HepG2 (cell line): ENCODE measurements around the gene ACSM2A. TPM values are rescaled to one million over a fixed set of nuclear protein-coding genes. Genes with fewer than 3 reads are reported as not detected.
A peak's percentile ranks its signal among the peaks of the same experiment; 100 is the strongest.

Source experiments
- DMAP1 ChIP-seq: IDR thresholded peaks from 2 replicates; pipeline ENCODE4 v1.6.1; 2016
- MBNL3 ChIP-seq: fragments of 250-450 bp; sonication (Bioruptor Pico); conservative IDR thresholded peaks from 2 replicates; pipeline ENCODE4 v1.8.0; 2022; ENCODE audit warnings: mild to moderate bottlenecking, inconsistent platforms
- MIXL1 ChIP-seq: IDR thresholded peaks from 2 replicates; pipeline ENCODE4 v1.6.1; 2016
- NCOR1 ChIP-seq: fragments of 200-600 bp; sonication (generic); IDR thresholded peaks from 2 replicates; pipeline ENCODE4 v1.7.0; 2017; ENCODE audit warnings: antibody characterized with exemption, low read length, borderline replicate concordance
- RAD51 ChIP-seq: fragments of 450-650 bp; IDR thresholded peaks from 2 replicates; pipeline ENCODE4 v1.6.1; 2016; ENCODE audit warnings: borderline replicate concordance
- SIN3B ChIP-seq: fragments of 150-350 bp; IDR thresholded peaks from 2 replicates; pipeline ENCODE4 v1.6.1; 2014; ENCODE audit warnings: low read length
- SNAPC2 ChIP-seq: sonication (generic); formaldehyde crosslinking; IDR thresholded peaks from 2 replicates; pipeline ENCODE4 v1.8.1; 2022; ENCODE audit warnings: mild to moderate bottlenecking, missing genetic modification reagents
- SOX13 ChIP-seq, 3 experiments: fragments of 450-650 bp in 1 of 3; sonication (generic) in 1 of 3; formaldehyde crosslinking in 1 of 3; IDR thresholded peaks in 2 of 3; conservative IDR thresholded peaks in 1 of 3; 2 replicates each; pipeline versions ENCODE4 v1.5.0 to v1.6.1; 2016 to 2020; ENCODE audit warnings: antibody characterized with exemption in 1 of 3, mild to moderate bottlenecking in 1 of 3, missing compliant biosample characterization in 1 of 3, missing genetic modification reagents in 1 of 3, moderate library complexity in 1 of 3
- TCF12 ChIP-seq, 2 experiments: fragments of 450-650 bp in 1 of 2; sonication (generic) in 1 of 2; formaldehyde crosslinking in 1 of 2; IDR thresholded peaks; 2 replicates each; pipeline versions ENCODE4 v1.6.1 to v1.8.0; 2017 to 2022; ENCODE audit warnings: antibody characterized with exemption in 1 of 2, mild to moderate bottlenecking in 1 of 2, missing genetic modification reagents in 1 of 2, moderate library complexity in 1 of 2
- TCF7L2 ChIP-seq: IDR thresholded peaks from 2 replicates; pipeline ENCODE4 v1.6.1; 2011; ENCODE audit warnings: mild to moderate bottlenecking, low read depth, low read length, moderate library complexity
- ZC3H4 ChIP-seq: sonication (generic); formaldehyde crosslinking; IDR thresholded peaks from 2 replicates; pipeline ENCODE4 v1.4.0; 2020; ENCODE audit warnings: missing genetic modification reagents, borderline replicate concordance
- ZNF451 ChIP-seq: sonication (generic); formaldehyde crosslinking; IDR thresholded peaks from 2 replicates; pipeline ENCODE4 v1.5.0; 2020; ENCODE audit warnings: mild to moderate bottlenecking, missing genetic modification reagents
- ZNF530 ChIP-seq: sonication (generic); formaldehyde crosslinking; IDR thresholded peaks from 2 replicates; pipeline ENCODE4 v1.5.0; 2020; ENCODE audit warnings: low read depth, mild to moderate bottlenecking, missing genetic modification reagents
- ZNF569 ChIP-seq: sonication (generic); formaldehyde crosslinking; IDR thresholded peaks from 2 replicates; pipeline ENCODE4 v1.5.0; 2020; ENCODE audit warnings: mild to moderate bottlenecking, missing genetic modification reagents, moderate library complexity, borderline replicate concordance
- ZNF615 ChIP-seq: sonication (generic); formaldehyde crosslinking; IDR thresholded peaks from 2 replicates; pipeline ENCODE4 v1.5.0; 2020; ENCODE audit warnings: mild to moderate bottlenecking, missing genetic modification reagents, borderline replicate concordance
- ZSCAN9 ChIP-seq: IDR thresholded peaks from 2 replicates; pipeline ENCODE4 v1.6.1; 2016; ENCODE audit warnings: borderline replicate concordance
- polyA plus RNA-seq, 8 experiments: library from polyadenylated mRNA; depleted of rRNA in 3 of 8; stranded (reverse) in 7 of 8; unstranded in 1 of 8; fragments of >200 nt; fragmentation: Illumina TruSeq in 4 of 8; extraction: Trizol in 4 of 8; gene quantifications; 2 replicates each; pipeline versions ENCODE4 v1.2.1 to v1.2.3, GENCODE V29; 2011 to 2016; ENCODE audit warnings: low read depth in 4 of 8, missing spikeins in 1 of 8, mixed read lengths in 1 of 8; ENCODE audit not compliant: insufficient read depth in 1 of 8
- total RNA-seq, 5 experiments: library from RNA; depleted of rRNA; stranded (reverse); fragments of >200 nt; fragmentation: Illumina TruSeq; extraction: Trizol; gene quantifications; 2 replicates each; pipeline ENCODE4 v1.2.3, GENCODE V29; 2016; ENCODE audit warnings: low read depth in 1 of 5
- TF ChIP-seq, protein P1 (sequence below): sonication (generic); formaldehyde crosslinking; IDR thresholded peaks from 2 replicates; pipeline ENCODE4 v1.9.0; 2021; ENCODE audit warnings: missing genetic modification reagents, mild to moderate bottlenecking, borderline replicate concordance
- TF ChIP-seq, protein P2 (sequence below): sonication (generic); formaldehyde crosslinking; conservative IDR thresholded peaks from 2 replicates; pipeline ENCODE4 v1.4.0; 2020; ENCODE audit warnings: missing genetic modification reagents
- TF ChIP-seq, protein P3 (sequence below): sonication (generic); formaldehyde crosslinking; IDR thresholded peaks from 2 replicates; pipeline ENCODE4 v1.4.0; 2020; ENCODE audit warnings: mild to moderate bottlenecking, missing genetic modification reagents
- TF ChIP-seq, protein P4 (sequence below): sonication (generic); formaldehyde crosslinking; IDR thresholded peaks from 2 replicates; pipeline ENCODE4 v1.4.0; 2020; ENCODE audit warnings: missing genetic modification reagents
- TF ChIP-seq, protein P5 (sequence below): sonication (generic); formaldehyde crosslinking; IDR thresholded peaks from 2 replicates; pipeline ENCODE4 v1.4.0; 2020; ENCODE audit warnings: missing genetic modification reagents, borderline replicate concordance
- TF ChIP-seq, protein P6 (sequence below): sonication (generic); formaldehyde crosslinking; IDR thresholded peaks from 2 replicates; pipeline ENCODE4 v1.4.0; 2020; ENCODE audit warnings: missing genetic modification reagents

Gene ACSM2A
- total and polyA plus RNA-seq, 2 of the 13 experiments (the other 11 are each of a cell fraction or from before 2014, with no cell fraction given): 11.4 to 16.3 TPM

DNA sequence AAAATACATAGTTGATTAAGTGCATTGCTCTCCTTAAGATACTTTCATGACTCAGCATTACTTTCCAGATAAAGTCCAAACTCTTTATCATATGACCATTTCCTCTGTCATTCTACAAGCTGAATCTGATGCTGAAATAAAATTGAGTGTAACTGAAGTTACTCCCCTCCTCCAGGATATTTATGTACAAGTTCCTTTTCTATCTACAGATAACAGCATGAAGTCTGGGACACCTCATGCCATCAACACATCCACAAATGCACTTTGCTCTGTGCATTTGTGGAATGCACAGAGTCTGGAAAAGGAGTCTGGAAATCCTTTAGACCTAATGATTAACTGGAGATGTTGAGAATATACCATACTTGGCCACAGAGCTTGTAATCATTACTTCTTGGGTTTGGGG is 64.4 kb downstream of the ACSM2A start (continued):
- TF ChIP-seq, protein P1, sequence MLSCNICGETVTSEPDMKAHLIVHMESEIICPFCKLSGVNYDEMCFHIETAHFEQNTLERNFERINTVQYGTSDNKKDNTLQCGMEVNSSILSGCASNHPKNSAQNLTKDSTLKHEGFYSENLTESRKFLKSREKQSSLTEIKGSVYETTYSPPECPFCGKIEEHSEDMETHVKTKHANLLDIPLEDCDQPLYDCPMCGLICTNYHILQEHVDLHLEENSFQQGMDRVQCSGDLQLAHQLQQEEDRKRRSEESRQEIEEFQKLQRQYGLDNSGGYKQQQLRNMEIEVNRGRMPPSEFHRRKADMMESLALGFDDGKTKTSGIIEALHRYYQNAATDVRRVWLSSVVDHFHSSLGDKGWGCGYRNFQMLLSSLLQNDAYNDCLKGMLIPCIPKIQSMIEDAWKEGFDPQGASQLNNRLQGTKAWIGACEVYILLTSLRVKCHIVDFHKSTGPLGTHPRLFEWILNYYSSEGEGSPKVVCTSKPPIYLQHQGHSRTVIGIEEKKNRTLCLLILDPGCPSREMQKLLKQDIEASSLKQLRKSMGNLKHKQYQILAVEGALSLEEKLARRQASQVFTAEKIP (CRISPR knock-in tag): no peak
- TF ChIP-seq RAD51: no peak
- TF ChIP-seq TCF12 (IDR thresholded peaks at IDR 0.05): no peak
- no peak for TF ChIP-seq TCF12 (CRISPR knock-in tag; IDR thresholded peaks at IDR 0.05)
- TF ChIP-seq, protein P2, sequence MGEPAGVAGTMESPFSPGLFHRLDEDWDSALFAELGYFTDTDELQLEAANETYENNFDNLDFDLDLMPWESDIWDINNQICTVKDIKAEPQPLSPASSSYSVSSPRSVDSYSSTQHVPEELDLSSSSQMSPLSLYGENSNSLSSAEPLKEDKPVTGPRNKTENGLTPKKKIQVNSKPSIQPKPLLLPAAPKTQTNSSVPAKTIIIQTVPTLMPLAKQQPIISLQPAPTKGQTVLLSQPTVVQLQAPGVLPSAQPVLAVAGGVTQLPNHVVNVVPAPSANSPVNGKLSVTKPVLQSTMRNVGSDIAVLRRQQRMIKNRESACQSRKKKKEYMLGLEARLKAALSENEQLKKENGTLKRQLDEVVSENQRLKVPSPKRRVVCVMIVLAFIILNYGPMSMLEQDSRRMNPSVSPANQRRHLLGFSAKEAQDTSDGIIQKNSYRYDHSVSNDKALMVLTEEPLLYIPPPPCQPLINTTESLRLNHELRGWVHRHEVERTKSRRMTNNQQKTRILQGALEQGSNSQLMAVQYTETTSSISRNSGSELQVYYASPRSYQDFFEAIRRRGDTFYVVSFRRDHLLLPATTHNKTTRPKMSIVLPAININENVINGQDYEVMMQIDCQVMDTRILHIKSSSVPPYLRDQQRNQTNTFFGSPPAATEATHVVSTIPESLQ (CRISPR knock-in tag): no peak
- TF ChIP-seq, protein P3, sequence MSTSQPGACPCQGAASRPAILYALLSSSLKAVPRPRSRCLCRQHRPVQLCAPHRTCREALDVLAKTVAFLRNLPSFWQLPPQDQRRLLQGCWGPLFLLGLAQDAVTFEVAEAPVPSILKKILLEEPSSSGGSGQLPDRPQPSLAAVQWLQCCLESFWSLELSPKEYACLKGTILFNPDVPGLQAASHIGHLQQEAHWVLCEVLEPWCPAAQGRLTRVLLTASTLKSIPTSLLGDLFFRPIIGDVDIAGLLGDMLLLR (CRISPR knock-in tag): no peak
- TF ChIP-seq, protein P4, sequence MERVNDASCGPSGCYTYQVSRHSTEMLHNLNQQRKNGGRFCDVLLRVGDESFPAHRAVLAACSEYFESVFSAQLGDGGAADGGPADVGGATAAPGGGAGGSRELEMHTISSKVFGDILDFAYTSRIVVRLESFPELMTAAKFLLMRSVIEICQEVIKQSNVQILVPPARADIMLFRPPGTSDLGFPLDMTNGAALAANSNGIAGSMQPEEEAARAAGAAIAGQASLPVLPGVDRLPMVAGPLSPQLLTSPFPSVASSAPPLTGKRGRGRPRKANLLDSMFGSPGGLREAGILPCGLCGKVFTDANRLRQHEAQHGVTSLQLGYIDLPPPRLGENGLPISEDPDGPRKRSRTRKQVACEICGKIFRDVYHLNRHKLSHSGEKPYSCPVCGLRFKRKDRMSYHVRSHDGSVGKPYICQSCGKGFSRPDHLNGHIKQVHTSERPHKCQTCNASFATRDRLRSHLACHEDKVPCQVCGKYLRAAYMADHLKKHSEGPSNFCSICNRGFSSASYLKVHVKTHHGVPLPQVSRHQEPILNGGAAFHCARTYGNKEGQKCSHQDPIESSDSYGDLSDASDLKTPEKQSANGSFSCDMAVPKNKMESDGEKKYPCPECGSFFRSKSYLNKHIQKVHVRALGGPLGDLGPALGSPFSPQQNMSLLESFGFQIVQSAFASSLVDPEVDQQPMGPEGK (CRISPR knock-in tag): 0 out of 2 replicates have a peak, but pooled peaks have one; percentile 36
- TF ChIP-seq MIXL1 (CRISPR knock-in tag): no peak
- no peak for TF ChIP-seq ZC3H4 (CRISPR knock-in tag)
- no peak for TF ChIP-seq SOX13 (IDR thresholded peaks at IDR 0.05)
- 0 out of 4 replicates have a peak, but pooled peaks of 1 of the 2 experiments have one; percentile 44 for TF ChIP-seq SOX13 (CRISPR knock-in tag; conservative IDR thresholded peaks at IDR 0.05 in 1 of 2, IDR thresholded peaks at IDR 0.05 in 1 of 2)
- no peak for TF ChIP-seq ZNF451 (CRISPR knock-in tag)
- TF ChIP-seq, protein P5, sequence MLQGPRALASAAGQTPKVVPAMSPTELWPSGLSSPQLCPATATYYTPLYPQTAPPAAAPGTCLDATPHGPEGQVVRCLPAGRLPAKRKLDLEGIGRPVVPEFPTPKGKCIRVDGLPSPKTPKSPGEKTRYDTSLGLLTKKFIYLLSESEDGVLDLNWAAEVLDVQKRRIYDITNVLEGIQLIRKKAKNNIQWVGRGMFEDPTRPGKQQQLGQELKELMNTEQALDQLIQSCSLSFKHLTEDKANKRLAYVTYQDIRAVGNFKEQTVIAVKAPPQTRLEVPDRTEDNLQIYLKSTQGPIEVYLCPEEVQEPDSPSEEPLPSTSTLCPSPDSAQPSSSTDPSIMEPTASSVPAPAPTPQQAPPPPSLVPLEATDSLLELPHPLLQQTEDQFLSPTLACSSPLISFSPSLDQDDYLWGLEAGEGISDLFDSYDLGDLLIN (CRISPR knock-in tag): no peak
- TF ChIP-seq MBNL3 (CRISPR knock-in tag): no peak
- no peak for TF ChIP-seq SNAPC2 (CRISPR knock-in tag)
- TF ChIP-seq ZNF615 (CRISPR knock-in tag): no peak
- TF ChIP-seq, protein P6, sequence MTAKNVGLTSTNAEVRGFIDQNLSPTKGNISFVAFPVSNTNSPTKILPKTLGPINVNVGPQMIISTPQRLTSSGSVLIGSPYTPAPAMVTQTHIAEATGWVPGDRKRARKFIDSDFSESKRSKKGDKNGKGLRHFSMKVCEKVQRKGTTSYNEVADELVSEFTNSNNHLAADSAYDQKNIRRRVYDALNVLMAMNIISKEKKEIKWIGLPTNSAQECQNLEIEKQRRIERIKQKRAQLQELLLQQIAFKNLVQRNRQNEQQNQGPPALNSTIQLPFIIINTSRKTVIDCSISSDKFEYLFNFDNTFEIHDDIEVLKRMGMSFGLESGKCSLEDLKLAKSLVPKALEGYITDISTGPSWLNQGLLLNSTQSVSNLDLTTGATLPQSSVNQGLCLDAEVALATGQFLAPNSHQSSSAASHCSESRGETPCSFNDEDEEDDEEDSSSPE (CRISPR knock-in tag): no peak
- no peak for TF ChIP-seq DMAP1 (CRISPR knock-in tag)
- no peak for TF ChIP-seq ZNF569 (CRISPR knock-in tag)
- no peak for TF ChIP-seq TCF7L2
- no peak for TF ChIP-seq ZNF530 (CRISPR knock-in tag)
- no peak for TF ChIP-seq SIN3B
- 0 out of 2 replicates have a peak, but pooled peaks have one; percentile 53 for TF ChIP-seq ZSCAN9
- TF ChIP-seq NCOR1: peak; percentile 45; the same call in 1 of the 2 replicates
